ENCODE data around the gene INPP5K. TPM values are rescaled to one million over a fixed set of nuclear protein-coding genes. Genes with fewer than 3 reads are reported as not detected.
"Not testable (repeated sequence)": the region's sequence is repeated elsewhere in the genome, so short reads cannot be mapped to it uniquely, and the experiment has no call there.

INPP5K gene
- total and polyA plus RNA-seq, 9 donors = 13.8 to 31.5 (median 24.5) TPM

GRCh38 chr17:1508709-1509108, 7.7 kb downstream of the INPP5K start:
- Histone ChIP-seq H3K36me3 (ENCODE audit: control insufficient read depth, insufficient read depth, low read length) (peaks cover 52% of the 10 kb centered on the region), H3K4me1 (ENCODE audit: control insufficient read depth, insufficient read depth, low read length) (peaks cover 37% of the 10 kb centered on the region)
- not testable (repeated sequence) for H3K27ac ChIP-seq (ENCODE audit: low read length); DNase-seq; H3K4me3 ChIP-seq (ENCODE audit: low read length); H3K9me3 ChIP-seq (replicated peaks; ENCODE audit: control insufficient read depth, low read depth, low read length); H3K27me3 ChIP-seq (ENCODE audit: control insufficient read depth, insufficient read depth, low read length)
- 95% methylated on average over 11 of the region's 25 CpGs for WGBS (ENCODE audit: insufficient coverage)

GRCh38 chr17:1506649-1507267, 9.7 kb downstream of the INPP5K start:
- Histone ChIP-seq H3K27ac (ENCODE audit: low read length) (no peak overlapping the region), H3K27me3 (ENCODE audit: control insufficient read depth, insufficient read depth, low read length) (no peaks in the 10 kb centered on the region), H3K4me3 (ENCODE audit: low read length) (no peak overlapping the region), H3K9me3 (replicated peaks; ENCODE audit: control insufficient read depth, low read depth, low read length) (no peaks in the 10 kb centered on the region), H3K36me3 (ENCODE audit: control insufficient read depth, insufficient read depth, low read length) (peaks cover 42% of the 10 kb centered on the region), H3K4me1 (ENCODE audit: control insufficient read depth, insufficient read depth, low read length) (peaks cover 29% of the 10 kb centered on the region)
- WGBS (ENCODE audit: insufficient coverage) = 82% methylated on average over 10 of the region's 13 CpGs
- no peak for DNase-seq

DNA sequence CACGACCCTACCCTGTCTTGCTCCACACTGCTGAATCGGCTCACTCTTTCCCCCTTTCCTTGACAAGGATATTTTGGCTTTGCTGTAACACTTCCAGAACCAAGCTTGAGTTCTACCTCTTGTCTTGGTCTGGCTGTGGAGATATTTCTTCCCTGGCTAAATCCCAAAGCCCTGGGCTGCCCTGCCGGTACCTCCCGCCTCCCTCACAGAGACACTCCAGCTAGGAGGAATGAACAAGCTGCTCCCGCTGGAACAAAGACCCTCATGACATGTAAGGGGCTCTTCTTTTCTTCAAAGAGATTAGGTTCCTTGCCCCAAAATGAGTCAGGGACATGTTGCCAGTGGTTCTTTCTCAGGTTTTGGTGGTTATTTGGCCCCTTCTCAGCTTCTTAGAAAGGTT, 10.8 kb downstream of the INPP5K start:
- DNase-seq = no peak
- Histone ChIP-seq H3K36me3 (ENCODE audit: control insufficient read depth, insufficient read depth, low read length) (peaks cover 42% of the 10 kb centered on the region), H3K27ac (ENCODE audit: low read length) (peak overlapping the region; percentile 3), H3K4me3 (ENCODE audit: low read length) (no peak overlapping the region), H3K4me1 (ENCODE audit: control insufficient read depth, insufficient read depth, low read length) (peaks cover 17% of the 10 kb centered on the region), H3K9me3 (replicated peaks; ENCODE audit: control insufficient read depth, low read depth, low read length) (no peaks in the 10 kb centered on the region), H3K27me3 (ENCODE audit: control insufficient read depth, insufficient read depth, low read length) (no peaks in the 10 kb centered on the region)
- WGBS (ENCODE audit: insufficient coverage) = 82% methylated on average over 2 of the region's 5 CpGs

DNA sequence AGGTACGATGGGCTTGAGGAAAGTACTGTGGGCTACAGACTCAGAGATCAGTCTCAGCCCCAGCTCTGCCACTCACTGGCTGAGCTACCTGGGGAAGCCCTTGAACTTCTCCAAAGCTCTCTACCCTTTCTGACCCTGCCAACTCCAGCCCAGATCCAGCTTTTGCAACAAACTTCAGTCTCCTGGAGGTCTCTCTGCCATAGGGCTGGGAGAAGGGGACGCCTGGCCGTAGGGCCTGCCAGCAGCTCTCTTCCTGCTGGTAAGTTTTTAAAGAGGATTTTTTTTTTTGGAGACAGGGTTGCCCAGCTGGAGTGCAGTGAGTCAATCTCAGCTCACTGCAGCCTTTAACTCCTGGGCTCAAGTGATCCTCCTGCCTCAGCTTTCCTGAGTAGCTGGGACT, 11.5 kb downstream of the INPP5K start:
- Histone ChIP-seq H3K9me3 (replicated peaks; ENCODE audit: control insufficient read depth, low read depth, low read length) (no peaks in the 10 kb centered on the region), H3K27me3 (ENCODE audit: control insufficient read depth, insufficient read depth, low read length) (no peaks in the 10 kb centered on the region), H3K27ac (ENCODE audit: low read length) (no peak overlapping the region), H3K4me3 (ENCODE audit: low read length) (no peak overlapping the region), H3K36me3 (ENCODE audit: control insufficient read depth, insufficient read depth, low read length) (peaks cover 43% of the 10 kb centered on the region), H3K4me1 (ENCODE audit: control insufficient read depth, insufficient read depth, low read length) (peaks cover 16% of the 10 kb centered on the region)
- WGBS (ENCODE audit: insufficient coverage) = no CpG with 5 or more reads among the region's 3 CpGs
- DNase-seq = no peak

DNA sequence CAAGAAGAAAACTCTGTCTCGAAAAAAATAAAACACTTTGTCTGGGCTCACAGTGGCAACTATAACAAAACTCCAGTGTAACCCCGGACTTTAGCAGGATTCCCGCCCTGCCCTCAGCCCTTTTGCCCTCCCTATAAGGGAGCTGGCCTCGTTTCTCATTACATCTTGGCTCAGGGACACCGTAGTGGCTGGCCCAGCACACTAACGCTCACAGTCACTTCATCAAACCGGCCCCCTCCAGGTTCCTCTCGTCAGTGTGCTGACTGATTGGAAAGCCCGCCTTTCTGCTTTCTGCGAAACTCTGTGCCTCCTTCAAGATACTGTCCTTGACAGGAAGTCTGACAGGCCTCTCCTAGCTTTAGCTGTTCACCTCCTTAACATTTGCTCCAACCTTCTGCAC, 12.7 kb downstream of the INPP5K start:
- 52% methylated on average over 10 of the region's 10 CpGs for WGBS (ENCODE audit: insufficient coverage)
- peaks cover 16% of the 10 kb centered on the region for H3K4me1 ChIP-seq (ENCODE audit: control insufficient read depth, insufficient read depth, low read length)

GRCh38 chr17:1498869-1499268, 17.5 kb downstream of the INPP5K start:
- Histone ChIP-seq H3K4me3 (ENCODE audit: low read length) (no peak overlapping the region), H3K36me3 (ENCODE audit: control insufficient read depth, insufficient read depth, low read length) (peaks cover 26% of the 10 kb centered on the region), H3K9me3 (replicated peaks; ENCODE audit: control insufficient read depth, low read depth, low read length) (no peaks in the 10 kb centered on the region), H3K27me3 (ENCODE audit: control insufficient read depth, insufficient read depth, low read length) (no peaks in the 10 kb centered on the region), H3K4me1 (ENCODE audit: control insufficient read depth, insufficient read depth, low read length) (peaks cover 42% of the 10 kb centered on the region), H3K27ac (ENCODE audit: low read length) (no peak overlapping the region)
- DNase-seq = no peak
- 72% methylated on average over 3 of the region's 9 CpGs for WGBS (ENCODE audit: insufficient coverage)

More for the DNA sequence above, 12.7 kb downstream of the INPP5K start:
- DNase-seq = no peak
- H3K36me3 ChIP-seq (ENCODE audit: control insufficient read depth, insufficient read depth, low read length) = peaks cover 38% of the 10 kb centered on the region
- no peaks in the 10 kb centered on the region for H3K9me3 ChIP-seq (replicated peaks; ENCODE audit: control insufficient read depth, low read depth, low read length)
- no peak overlapping the region for H3K27ac ChIP-seq (ENCODE audit: low read length)
- H3K4me3 ChIP-seq (ENCODE audit: low read length) = no peak overlapping the region
- no peaks in the 10 kb centered on the region for H3K27me3 ChIP-seq (ENCODE audit: control insufficient read depth, insufficient read depth, low read length)

- no peak overlapping the region for H3K27ac ChIP-seq (ENCODE audit: low read length)
- H3K27me3 ChIP-seq (ENCODE audit: control insufficient read depth, insufficient read depth, low read length) = no peaks in the 10 kb centered on the region
- no peak overlapping the region for H3K4me3 ChIP-seq (ENCODE audit: low read length)
- H3K4me1 ChIP-seq (ENCODE audit: control insufficient read depth, insufficient read depth, low read length) = peaks cover 48% of the 10 kb centered on the region
- H3K36me3 ChIP-seq (ENCODE audit: control insufficient read depth, insufficient read depth, low read length) = peaks cover 30% of the 10 kb centered on the region
- no peak for DNase-seq
- 63% methylated on average over 2 of the region's 2 CpGs for WGBS (ENCODE audit: insufficient coverage)
- H3K9me3 ChIP-seq (replicated peaks; ENCODE audit: control insufficient read depth, low read depth, low read length) = no peaks in the 10 kb centered on the region
These were observed 18.2 kb downstream of the INPP5K start for GRCh38 chr17:1498233-1498632.

DNA sequence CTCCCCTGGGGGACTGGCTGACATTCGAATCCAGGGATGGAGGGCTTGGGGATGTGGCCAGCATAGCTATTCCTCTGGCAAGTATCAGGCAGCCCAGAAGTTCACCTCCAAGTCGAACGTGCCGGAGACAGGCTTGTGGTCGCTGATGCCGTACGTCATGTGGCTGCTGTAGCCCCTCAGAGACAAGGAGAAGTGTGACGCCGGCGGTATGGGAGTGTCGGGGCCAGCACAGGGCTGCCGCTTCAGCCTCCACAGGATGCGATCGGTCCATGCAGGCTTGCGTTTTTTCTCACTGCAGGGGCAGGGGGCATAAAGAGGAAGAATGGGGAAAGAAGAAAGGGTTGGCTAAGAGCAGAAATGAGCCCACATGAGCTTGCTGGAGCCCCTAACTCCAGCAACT, 18.6 kb downstream of the INPP5K start:
- Histone ChIP-seq H3K27me3 (ENCODE audit: control insufficient read depth, insufficient read depth, low read length) (no peaks in the 10 kb centered on the region), H3K4me3 (ENCODE audit: low read length) (no peak overlapping the region), H3K4me1 (ENCODE audit: control insufficient read depth, insufficient read depth, low read length) (peaks cover 52% of the 10 kb centered on the region), H3K36me3 (ENCODE audit: control insufficient read depth, insufficient read depth, low read length) (peaks cover 30% of the 10 kb centered on the region), H3K9me3 (replicated peaks; ENCODE audit: control insufficient read depth, low read depth, low read length) (no peaks in the 10 kb centered on the region), H3K27ac (ENCODE audit: low read length) (no peak overlapping the region)
- 43% methylated on average over 10 of the region's 15 CpGs for WGBS (ENCODE audit: insufficient coverage)
- DNase-seq = no peak

DNA sequence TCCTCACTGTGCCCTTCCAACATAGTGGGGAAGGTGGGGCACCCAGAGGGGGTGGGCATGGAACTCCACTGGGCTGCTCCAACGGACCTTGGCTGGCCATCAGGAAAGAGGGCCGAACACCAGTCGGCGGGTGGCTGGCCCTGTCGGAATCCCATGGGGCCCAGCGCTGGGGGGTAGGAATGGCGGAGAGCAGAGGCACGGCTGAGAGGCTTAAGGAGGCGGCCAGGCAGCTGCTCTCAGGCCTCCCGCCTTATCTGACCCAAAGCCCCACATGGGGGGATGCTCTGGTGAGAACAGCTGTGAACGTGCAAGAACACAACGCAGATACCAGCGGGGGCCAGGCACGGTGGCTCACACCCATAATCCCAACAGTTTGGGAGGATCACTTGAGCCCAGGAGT, 19.5 kb downstream of the INPP5K start:
- peak; percentile 66 for DNase-seq
- peak overlapping the region; percentile 89 for H3K27ac ChIP-seq (ENCODE audit: low read length)

DNA sequence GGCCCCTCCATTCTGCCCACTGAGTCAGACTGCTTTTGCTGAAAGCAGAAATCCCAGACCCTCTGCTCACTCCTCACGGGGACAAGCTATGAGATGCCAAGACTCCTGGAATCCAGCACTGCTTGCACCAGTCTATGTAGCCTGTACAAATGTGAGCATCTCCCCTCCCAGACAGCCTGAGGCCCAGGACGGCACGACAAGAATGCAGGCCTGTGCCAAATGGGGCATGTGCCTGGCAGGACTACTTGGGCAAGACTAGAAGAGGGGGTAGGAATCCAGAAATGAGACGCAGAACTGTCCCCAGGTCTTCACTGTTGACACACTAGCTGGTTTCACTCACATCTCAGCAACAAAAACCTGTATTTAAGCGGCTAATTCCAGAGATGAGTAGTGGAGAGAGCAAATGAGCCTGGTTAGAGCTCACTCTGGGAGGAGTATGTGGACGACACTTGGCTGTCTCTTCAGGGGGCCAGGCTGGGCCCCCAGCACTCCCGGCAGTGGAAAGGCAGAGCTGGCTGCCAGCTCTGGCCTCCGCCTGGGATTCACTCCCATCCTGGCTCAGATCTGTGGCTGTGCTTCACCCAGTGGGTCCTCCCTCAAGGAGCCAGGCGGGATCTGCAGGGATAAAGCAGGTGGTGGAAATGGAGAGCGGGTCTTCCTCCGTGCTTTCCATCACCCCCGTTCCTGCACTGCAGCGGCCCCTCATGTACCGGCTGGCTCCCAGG, 21.0 kb downstream of the INPP5K start:
- Histone ChIP-seq H3K36me3 (ENCODE audit: control insufficient read depth, insufficient read depth, low read length) (peaks cover 30% of the 10 kb centered on the region), H3K27ac (ENCODE audit: low read length) (peak overlapping the region; percentile 89), H3K4me3 (ENCODE audit: low read length) (peak overlapping the region; percentile 5), H3K4me1 (ENCODE audit: control insufficient read depth, insufficient read depth, low read length) (peaks cover 68% of the 10 kb centered on the region), H3K27me3 (ENCODE audit: control insufficient read depth, insufficient read depth, low read length) (no peaks in the 10 kb centered on the region), H3K9me3 (replicated peaks; ENCODE audit: control insufficient read depth, low read depth, low read length) (no peaks in the 10 kb centered on the region)
- peak; percentile 87 for DNase-seq
- WGBS (ENCODE audit: insufficient coverage) = 51% methylated on average over 3 of the region's 14 CpGs

More for the DNA sequence above, 19.5 kb downstream of the INPP5K start:
- WGBS (ENCODE audit: insufficient coverage) = 64% methylated on average over 10 of the region's 14 CpGs
- Histone ChIP-seq H3K9me3 (replicated peaks; ENCODE audit: control insufficient read depth, low read depth, low read length) (no peaks in the 10 kb centered on the region), H3K4me1 (ENCODE audit: control insufficient read depth, insufficient read depth, low read length) (peaks cover 62% of the 10 kb centered on the region), H3K4me3 (ENCODE audit: low read length) (no peak overlapping the region), H3K27me3 (ENCODE audit: control insufficient read depth, insufficient read depth, low read length) (no peaks in the 10 kb centered on the region), H3K36me3 (ENCODE audit: control insufficient read depth, insufficient read depth, low read length) (peaks cover 30% of the 10 kb centered on the region)
